Measurements from ENCODE around the gene GNG12.

GNG12 gene

GRCh38 chr1:67825591-67825990 lies 7.7 kb downstream of the GNG12 start:
- Histone ChIP-seq H3K9ac (no peak overlapping the region), H3K79me2 (ENCODE audit: insufficient read depth, low read depth) (no peaks in the 10 kb centered on the region), H3K4me3 (IDR thresholded peaks at IDR 0.05; ENCODE audit: insufficient read depth, low read depth, low read length) (no peak overlapping the region), H3K27me3 (ENCODE audit: insufficient read depth, low read depth) (no peaks in the 10 kb centered on the region), H3K4me1 (ENCODE audit: low read depth, poor library complexity, severe bottlenecking) (no peaks in the 10 kb centered on the region), H4K20me1 (ENCODE audit: insufficient read depth) (no peaks in the 10 kb centered on the region), H3K27ac (no peak overlapping the region), H3K4me2 (no peak overlapping the region), H2AFZ (ENCODE audit: low read depth) (no peak overlapping the region), H3K36me3 (ENCODE audit: insufficient read depth) (no peaks in the 10 kb centered on the region)
- no peak for TF ChIP-seq CTCF (conservative IDR thresholded peaks at IDR 0.05; ENCODE audit: low read depth, low read length)

- no peaks in the 10 kb centered on the region for H4K20me1 ChIP-seq (ENCODE audit: insufficient read depth)
Observed at GRCh38 chr1:67824766-67825165, 8.5 kb downstream of the GNG12 start.

GRCh38 chr1:67823615-67824014 lies 9.7 kb downstream of the GNG12 start:
- Histone ChIP-seq H3K27me3 (ENCODE audit: insufficient read depth, low read depth) (no peaks in the 10 kb centered on the region), H3K36me3 (ENCODE audit: insufficient read depth) (no peaks in the 10 kb centered on the region), H2AFZ (ENCODE audit: low read depth) (no peak overlapping the region), H3K27ac (no peak overlapping the region), H3K79me2 (ENCODE audit: insufficient read depth, low read depth) (no peaks in the 10 kb centered on the region), H3K9ac (no peak overlapping the region), H3K4me3 (IDR thresholded peaks at IDR 0.05; ENCODE audit: insufficient read depth, low read depth, low read length) (no peak overlapping the region), H3K4me1 (ENCODE audit: low read depth, poor library complexity, severe bottlenecking) (no peaks in the 10 kb centered on the region), H3K4me2 (no peak overlapping the region), H4K20me1 (ENCODE audit: insufficient read depth) (no peaks in the 10 kb centered on the region)
- TF ChIP-seq CTCF (conservative IDR thresholded peaks at IDR 0.05; ENCODE audit: low read depth, low read length) = no peak

More at GRCh38 chr1:67824766-67825165, 8.5 kb downstream of the GNG12 start:
- no peak for TF ChIP-seq CTCF (conservative IDR thresholded peaks at IDR 0.05; ENCODE audit: low read depth, low read length)
- no peaks in the 10 kb centered on the region for H3K79me2 ChIP-seq (ENCODE audit: insufficient read depth, low read depth)
- H2AFZ ChIP-seq (ENCODE audit: low read depth) = no peak overlapping the region
- H3K27me3 ChIP-seq (ENCODE audit: insufficient read depth, low read depth) = no peaks in the 10 kb centered on the region
- H3K4me3 ChIP-seq (IDR thresholded peaks at IDR 0.05; ENCODE audit: insufficient read depth, low read depth, low read length) = no peak overlapping the region
- H3K4me1 ChIP-seq (ENCODE audit: low read depth, poor library complexity, severe bottlenecking) = no peaks in the 10 kb centered on the region
- H3K27ac ChIP-seq = no peak overlapping the region
- H3K36me3 ChIP-seq (ENCODE audit: insufficient read depth) = no peaks in the 10 kb centered on the region
- no peak overlapping the region for H3K9ac ChIP-seq
- H3K4me2 ChIP-seq = no peak overlapping the region

- Histone ChIP-seq H3K9ac (no peak overlapping the region), H2AFZ (ENCODE audit: low read depth) (no peak overlapping the region), H3K36me3 (ENCODE audit: insufficient read depth) (no peaks in the 10 kb centered on the region), H3K79me2 (ENCODE audit: insufficient read depth, low read depth) (no peaks in the 10 kb centered on the region), H4K20me1 (ENCODE audit: insufficient read depth) (no peaks in the 10 kb centered on the region), H3K4me1 (ENCODE audit: low read depth, poor library complexity, severe bottlenecking) (no peaks in the 10 kb centered on the region), H3K4me3 (IDR thresholded peaks at IDR 0.05; ENCODE audit: insufficient read depth, low read depth, low read length) (no peak overlapping the region), H3K27ac (no peak overlapping the region), H3K27me3 (ENCODE audit: insufficient read depth, low read depth) (no peaks in the 10 kb centered on the region), H3K4me2 (no peak overlapping the region)
- TF ChIP-seq CTCF (conservative IDR thresholded peaks at IDR 0.05; ENCODE audit: low read depth, low read length) = no peak
Observed at GRCh38 chr1:67821263-67821662, 12.0 kb downstream of the GNG12 start.
